Small intestine (tissue), 7 donors: Measurements from ENCODE around the gene ALPK1. TPM values are rescaled to one million over a fixed set of nuclear protein-coding genes. Genes with fewer than 3 reads are reported as not detected.

Experiments
- DNase-seq, 2 donors: peaks; one replicate each; pipeline versions ENCODE4 v3.0.0 to v3.0.0-alpha.2; 2013
- FAIRE-seq: peaks from 2 replicates; lab custom pipeline; 2012; peaks lifted over from hg19 to GRCh38; lab: Jason Lieb, UNC
- H3K27ac ChIP-seq, 3 donors: one replicate each; pipeline ENCODE4 v1.5.1; 2013; ENCODE audit warnings: low read length in 2 of 3, mild to moderate bottlenecking in 2 of 3, control low read depth in 1 of 3, inconsistent platforms in 1 of 3, low read depth in 1 of 3, moderate library complexity in 1 of 3
- H3K27me3 ChIP-seq, 3 donors: one replicate each; pipeline ENCODE4 v1.6.1; 2013; ENCODE audit warnings: low read length in 3 of 3, inconsistent platforms in 1 of 3; ENCODE audit not compliant: control insufficient read depth in 3 of 3, insufficient read depth in 3 of 3
- H3K36me3 ChIP-seq, 3 donors: one replicate each; pipeline ENCODE4 v1.6.1; 2013; ENCODE audit warnings: low read length in 3 of 3, inconsistent platforms in 1 of 3, low read depth in 1 of 3, mild to moderate bottlenecking in 1 of 3, moderate library complexity in 1 of 3; ENCODE audit not compliant: control insufficient read depth in 3 of 3, insufficient read depth in 2 of 3
- H3K4me1 ChIP-seq, 3 donors: one replicate each; pipeline ENCODE4 v1.6.1; 2013; ENCODE audit warnings: low read length in 2 of 3, inconsistent platforms in 1 of 3, low read depth in 1 of 3, mild to moderate bottlenecking in 1 of 3, moderate library complexity in 1 of 3; ENCODE audit not compliant: control insufficient read depth in 3 of 3, insufficient read depth in 2 of 3
- H3K4me3 ChIP-seq, 3 donors: one replicate each; pipeline ENCODE4 v1.5.1; 2013; ENCODE audit warnings: low read length in 3 of 3, control low read depth in 1 of 3, inconsistent platforms in 1 of 3, low read depth in 1 of 3, mild to moderate bottlenecking in 1 of 3, moderate library complexity in 1 of 3
- H3K9me3 ChIP-seq, 2 donors: one replicate each; pipeline ENCODE4 v1.6.1; 2013; ENCODE audit warnings: low read depth in 1 of 2, low read length in 1 of 2; ENCODE audit not compliant: control insufficient read depth in 2 of 2, insufficient read depth in 1 of 2
- WGBS, 3 donors: extraction: QIAGEN DNeasy Blood & Tissue Kit; methylation state at CpG; one replicate each; pipeline ENCODE4 v1.1.7; 2013; 5-methylcytosine and 5-hydroxymethylcytosine counted together
- polyA plus RNA-seq, 4 donors: library from polyadenylated mRNA; stranded (reverse) in 3 of 4; unstranded in 1 of 4; fragments of 200-250 nt in 3 of 4; fragments of 120-200 nt in 1 of 4; gene quantifications; one replicate each; pipeline versions ENCODE4 v1.2.1 to v1.2.3, GENCODE V29; 2013
- donor health status: healthy with polysubstance abuse.
- donor health status: control.
- donor health status: control.
- donor health status: Bipolar disorder and iron deficiency.
- donor health status: healthy.

The ALPK1 gene
- polyA plus RNA-seq, 4 donors = 4.3 to 26.9 (median 6.1) TPM

GRCh38 chr4:112348488-112349158, 51.5 kb downstream of the ALPK1 start:
- FAIRE-seq = no peak
- H3K27ac ChIP-seq = no peak overlapping the region
- 68 to 87% (median 86%) methylated on average over 11 of the region's 11 CpGs for WGBS, 3 donors
- peak in 1 of 2 donors; percentile 21 for DNase-seq
- no peak overlapping the region for H3K4me3 ChIP-seq
- H3K4me1 ChIP-seq = no peaks in the 10 kb centered on the region
- H3K27me3 ChIP-seq = no peaks in the 10 kb centered on the region
- H3K9me3 ChIP-seq = no peaks in the 10 kb centered on the region
- H3K36me3 ChIP-seq = peaks cover 0 to 3% (median 0%) of the 10 kb centered on the region in 3 donors

- H3K4me1 ChIP-seq = no peaks in the 10 kb centered on the region
- DNase-seq (no peak), FAIRE-seq (no peak)
- H3K27ac ChIP-seq = no peak overlapping the region
- peaks cover 0 to 27% of the 10 kb centered on the region in 2 donors for H3K9me3 ChIP-seq
- H3K27me3 ChIP-seq = no peaks in the 10 kb centered on the region
- no peak overlapping the region for H3K4me3 ChIP-seq
- peaks cover 0 to 27% (median 4%) of the 10 kb centered on the region in 3 donors for H3K36me3 ChIP-seq
These were observed 55.6 kb downstream of the ALPK1 start for GRCh38 chr4:112352736-112353135.

- Histone ChIP-seq H3K27ac (no peak overlapping the region), H3K27me3 (no peaks in the 10 kb centered on the region), H3K4me1 (no peaks in the 10 kb centered on the region), H3K4me3 (no peak overlapping the region), H3K9me3 (peaks cover 1 to 49% of the 10 kb centered on the region in 2 donors), H3K36me3 (peaks cover 0 to 43% (median 4%) of the 10 kb centered on the region in 3 donors)
- no peak for DNase-seq
- no peak for FAIRE-seq
- WGBS, 3 donors = 98% methylated on average over 19 to 20 of the region's 20 CpGs
These were observed 58.5 kb downstream of the ALPK1 start for GRCh38 chr4:112355662-112356061.

- H3K27ac ChIP-seq = no peak overlapping the region
- H3K36me3 ChIP-seq = peaks cover 0 to 49% (median 5%) of the 10 kb centered on the region in 3 donors
These were observed 60.3 kb downstream of the ALPK1 start for GRCh38 chr4:112357453-112357852.

GRCh38 chr4:112357897-112358296, 60.7 kb downstream of the ALPK1 start:
- Histone ChIP-seq H3K4me1 (no peaks in the 10 kb centered on the region), H3K9me3 (peaks cover 1 to 63% of the 10 kb centered on the region in 2 donors), H3K27ac (no peak overlapping the region), H3K36me3 (peaks cover 0 to 49% (median 5%) of the 10 kb centered on the region in 3 donors), H3K4me3 (no peak overlapping the region), H3K27me3 (no peaks in the 10 kb centered on the region)
- no peak for FAIRE-seq
- no peak for DNase-seq
- 89 to 95% (median 94%) methylated on average over 14 of the region's 14 CpGs for WGBS, 3 donors

More at GRCh38 chr4:112357453-112357852, 60.3 kb downstream of the ALPK1 start:
- H3K4me3 ChIP-seq = no peak overlapping the region
- WGBS, 3 donors = 96 to 97% (median 96%) methylated on average over 11 of the region's 11 CpGs
- FAIRE-seq (no peak), DNase-seq (no peak)
- H3K9me3 ChIP-seq = peaks cover 1 to 63% of the 10 kb centered on the region in 2 donors
- no peaks in the 10 kb centered on the region for H3K4me1 ChIP-seq
- no peaks in the 10 kb centered on the region for H3K27me3 ChIP-seq

- Histone ChIP-seq H3K27me3 (no peaks in the 10 kb centered on the region), H3K4me1 (no peaks in the 10 kb centered on the region), H3K4me3 (no peak overlapping the region), H3K36me3 (peaks cover 0 to 49% (median 5%) of the 10 kb centered on the region in 3 donors), H3K9me3 (peaks cover 1 to 63% of the 10 kb centered on the region in 2 donors), H3K27ac (no peak overlapping the region)
- 96 to 100% (median 97%) methylated on average over 7 to 10 of the region's 10 CpGs for WGBS, 3 donors
- FAIRE-seq (no peak), DNase-seq (no peak)
These were observed 61.2 kb downstream of the ALPK1 start for GRCh38 chr4:112358415-112358814.

GRCh38 chr4:112358952-112359749, 62.0 kb downstream of the ALPK1 start:
- Histone ChIP-seq H3K4me3 (no peak overlapping the region), H3K4me1 (no peaks in the 10 kb centered on the region), H3K27me3 (no peaks in the 10 kb centered on the region), H3K36me3 (peaks cover 0 to 49% (median 5%) of the 10 kb centered on the region in 3 donors), H3K27ac (no peak overlapping the region), H3K9me3 (peaks cover 1 to 63% of the 10 kb centered on the region in 2 donors)
- FAIRE-seq (no peak), DNase-seq (no peak)
- WGBS, 3 donors = 94 to 96% (median 95%) methylated on average over 16 of the region's 16 CpGs

GRCh38 chr4:112361181-112361791, 64.1 kb downstream of the ALPK1 start:
- H3K9me3 ChIP-seq = peaks cover 1 to 53% of the 10 kb centered on the region in 2 donors
- WGBS, 3 donors = 70 to 90% (median 89%) methylated on average over 6 of the region's 6 CpGs

More at GRCh38 chr4:112361181-112361791, 64.1 kb downstream of the ALPK1 start:
- DNase-seq (peak in 1 of 2 donors; percentile 15), FAIRE-seq (no peak)
- Histone ChIP-seq H3K4me3 (no peak overlapping the region), H3K4me1 (no peaks in the 10 kb centered on the region), H3K27me3 (no peaks in the 10 kb centered on the region), H3K36me3 (peaks cover 0 to 37% (median 4%) of the 10 kb centered on the region in 3 donors), H3K27ac (no peak overlapping the region)
